DOHH2 (cell line): ENCODE results near the gene ATP5IF1.

Experiments used
- H3F3A ChIP-seq: fragments of 200-600 bp; sonication (generic), shearing (Covaris generic); 2 replicates; pipeline ENCODE4 v1.6.0; 2016; ENCODE audit warnings: antibody characterized with exemption, mild to moderate bottlenecking; ENCODE audit not compliant: control insufficient read depth, insufficient read depth
- H3K27ac ChIP-seq: fragments of 200-600 bp; sonication (generic); 2 replicates; pipeline ENCODE4 v1.5.1; 2014; ENCODE audit warnings: low read depth, mild to moderate bottlenecking, low read length, moderate library complexity
- H3K27me3 ChIP-seq: fragments of 200-600 bp; sonication (generic); 2 replicates; pipeline ENCODE4 v1.6.1; 2014; ENCODE audit warnings: mild to moderate bottlenecking, low read length, mixed read lengths; ENCODE audit not compliant: control insufficient read depth
- H3K36me3 ChIP-seq: fragments of 200-600 bp; sonication (generic); 2 replicates; pipeline ENCODE4 v1.6.1; 2014; ENCODE audit warnings: mild to moderate bottlenecking, low read length, moderate library complexity, mixed read lengths; ENCODE audit not compliant: control insufficient read depth
- H3K4me1 ChIP-seq: fragments of 200-600 bp; sonication (generic); 2 replicates; pipeline ENCODE4 v1.6.1; 2014; ENCODE audit warnings: mild to moderate bottlenecking, low read length, mixed read lengths; ENCODE audit not compliant: control insufficient read depth
- H3K4me2 ChIP-seq: fragments of 200-600 bp; sonication (generic); 2 replicates; pipeline ENCODE4 v1.6.0; 2014; ENCODE audit warnings: mild to moderate bottlenecking, low read length, moderate library complexity
- H3K4me3 ChIP-seq: fragments of 200-600 bp; sonication (generic); 2 replicates; pipeline ENCODE4 v1.5.1; 2014; ENCODE audit warnings: mild to moderate bottlenecking, low read length, mixed read lengths
- H3K79me2 ChIP-seq: fragments of 200-600 bp; sonication (generic); 2 replicates; pipeline ENCODE4 v1.6.1; 2014; ENCODE audit warnings: mild to moderate bottlenecking, low read length, mixed read lengths; ENCODE audit not compliant: control insufficient read depth
- H3K9me2 ChIP-seq: fragments of 200-600 bp; sonication (generic); replicated peaks from 2 replicates; pipeline ENCODE4 v1.6.1; 2014; ENCODE audit warnings: mild to moderate bottlenecking, low read length, mixed read lengths; ENCODE audit not compliant: control insufficient read depth
- H3K9me3 ChIP-seq: fragments of 200-600 bp; sonication (generic); 2 replicates; pipeline ENCODE4 v1.6.1; 2014; ENCODE audit warnings: antibody characterized with exemption, low read length, mixed read lengths; ENCODE audit not compliant: control insufficient read depth, insufficient read depth
- H4K20me1 ChIP-seq: fragments of 200-600 bp; sonication (generic); 2 replicates; pipeline ENCODE4 v1.6.0; 2014; ENCODE audit warnings: low read depth, mild to moderate bottlenecking, antibody characterized with exemption, low read length, moderate library complexity; ENCODE audit not compliant: control insufficient read depth, insufficient read depth
- EZH2phosphoT487 ChIP-seq: fragments of 200-600 bp; sonication (generic); IDR thresholded peaks from 2 replicates; pipeline ENCODE4 v1.6.1; 2017; ENCODE audit warnings: borderline replicate concordance, mild to moderate bottlenecking, antibody characterized with exemption, low read length, moderate library complexity, mixed read lengths
- TF ChIP-seq, protein P1 (sequence below): fragments of 200-600 bp; sonication (generic); IDR thresholded peaks from one replicate; pipeline ENCODE4 v1.5.1; 2014; ENCODE audit warnings: antibody characterized with exemption, mild to moderate bottlenecking, low read depth, low read length; ENCODE audit not compliant: poor library complexity, severe bottlenecking

The ATP5IF1 gene

DNA sequence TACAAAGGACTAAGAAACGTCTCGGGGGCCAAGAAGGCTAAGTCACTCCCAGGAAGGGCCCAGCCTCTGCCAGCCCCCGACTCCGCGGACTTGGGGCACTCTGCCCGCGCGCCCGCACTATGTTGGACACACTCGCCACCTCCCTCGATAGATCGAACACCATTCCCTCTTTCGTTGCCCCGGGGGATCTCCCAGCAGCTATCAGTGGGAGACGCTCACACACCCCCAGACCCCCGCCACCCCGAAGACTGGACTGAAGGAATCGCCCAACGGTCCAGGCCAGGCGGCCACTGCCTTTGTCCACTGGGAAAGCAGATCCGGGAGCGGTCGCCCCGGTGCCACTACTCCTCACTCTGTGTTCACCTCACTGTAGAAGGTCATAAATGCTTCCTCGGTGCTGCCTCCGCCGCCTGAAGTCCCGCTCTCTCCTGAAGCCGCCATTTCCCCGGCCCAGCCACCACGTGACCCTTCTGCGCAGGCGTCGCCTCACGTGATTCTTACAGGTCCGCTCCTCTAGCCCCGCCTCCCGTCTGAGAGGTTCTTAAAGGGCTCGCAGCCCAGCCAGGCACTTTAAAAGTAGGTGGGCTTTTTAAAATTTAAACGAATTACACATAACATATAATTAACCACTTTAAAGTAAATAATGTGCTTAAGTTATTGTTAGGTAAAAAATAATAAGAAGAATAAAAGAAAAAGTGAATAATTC is 3.2 kb upstream of the ATP5IF1 start, which contains the start of gene DNAJC8:
Gene DNAJC8, minus strand, starts transcription at position 472 of the 706 bp plus-strand sequence. Its CDS starts 31 bp downstream, at position 441.
- peaks cover 49% of the 10 kb centered on the region for H3K4me1 ChIP-seq
- H3K4me3 ChIP-seq = peak within 1 kb of the TSS; percentile 97
- no peaks in the 10 kb centered on the region for H3K9me2 ChIP-seq
- peaks cover 52% of the 10 kb centered on the region for H3K36me3 ChIP-seq
- H4K20me1 ChIP-seq = no peaks in the 10 kb centered on the region; the same call in 1 of the 2 replicates
- H3K9me3 ChIP-seq = no peaks in the 10 kb centered on the region
- no peaks in the 10 kb centered on the region for H3K27me3 ChIP-seq
- peak within 1 kb of the TSS; percentile 45 for H3K27ac ChIP-seq
- H3K79me2 ChIP-seq = peaks cover 70% of the 10 kb centered on the region
- TF ChIP-seq, protein P1, sequence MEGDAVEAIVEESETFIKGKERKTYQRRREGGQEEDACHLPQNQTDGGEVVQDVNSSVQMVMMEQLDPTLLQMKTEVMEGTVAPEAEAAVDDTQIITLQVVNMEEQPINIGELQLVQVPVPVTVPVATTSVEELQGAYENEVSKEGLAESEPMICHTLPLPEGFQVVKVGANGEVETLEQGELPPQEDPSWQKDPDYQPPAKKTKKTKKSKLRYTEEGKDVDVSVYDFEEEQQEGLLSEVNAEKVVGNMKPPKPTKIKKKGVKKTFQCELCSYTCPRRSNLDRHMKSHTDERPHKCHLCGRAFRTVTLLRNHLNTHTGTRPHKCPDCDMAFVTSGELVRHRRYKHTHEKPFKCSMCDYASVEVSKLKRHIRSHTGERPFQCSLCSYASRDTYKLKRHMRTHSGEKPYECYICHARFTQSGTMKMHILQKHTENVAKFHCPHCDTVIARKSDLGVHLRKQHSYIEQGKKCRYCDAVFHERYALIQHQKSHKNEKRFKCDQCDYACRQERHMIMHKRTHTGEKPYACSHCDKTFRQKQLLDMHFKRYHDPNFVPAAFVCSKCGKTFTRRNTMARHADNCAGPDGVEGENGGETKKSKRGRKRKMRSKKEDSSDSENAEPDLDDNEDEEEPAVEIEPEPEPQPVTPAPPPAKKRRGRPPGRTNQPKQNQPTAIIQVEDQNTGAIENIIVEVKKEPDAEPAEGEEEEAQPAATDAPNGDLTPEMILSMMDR = no peak
- no peak for TF ChIP-seq EZH2phosphoT487
- peaks cover 15% of the 10 kb centered on the region for H3F3A ChIP-seq
- H3K4me2 ChIP-seq = peak within 1 kb of the TSS; percentile 83

- Histone ChIP-seq H3K79me2 (peaks cover 75% of the 10 kb centered on the region), H3K4me3 (peak overlapping the region; percentile 97; the same call in 1 of the 2 replicates), H4K20me1 (no peaks in the 10 kb centered on the region; the same call in 1 of the 2 replicates), H3K9me2 (no peaks in the 10 kb centered on the region), H3K4me2 (peak overlapping the region; percentile 37), H3K27me3 (no peaks in the 10 kb centered on the region), H3K9me3 (no peaks in the 10 kb centered on the region), H3K27ac (no peak overlapping the region), H3K4me1 (peaks cover 54% of the 10 kb centered on the region), H3F3A (peaks cover 19% of the 10 kb centered on the region), H3K36me3 (peaks cover 53% of the 10 kb centered on the region)
- TF ChIP-seq, protein P1 = no peak
- no peak for TF ChIP-seq EZH2phosphoT487
These were observed 2.7 kb upstream of the ATP5IF1 start for GRCh38 chr1:28233264-28233606.

GRCh38 chr1:28236656-28237322 is 865 bp downstream of the ATP5IF1 start:
- no peaks in the 10 kb centered on the region for H3K9me3 ChIP-seq
- H4K20me1 ChIP-seq = no peaks in the 10 kb centered on the region; the same call in 1 of the 2 replicates
- TF ChIP-seq, protein P1 = no peak
- no peak for TF ChIP-seq EZH2phosphoT487
- H3F3A ChIP-seq = peaks cover 45% of the 10 kb centered on the region
- H3K4me1 ChIP-seq = peaks cover 76% of the 10 kb centered on the region
- peaks cover 48% of the 10 kb centered on the region for H3K79me2 ChIP-seq
- H3K36me3 ChIP-seq = peaks cover 49% of the 10 kb centered on the region
- peak overlapping the region; percentile 98 for H3K4me2 ChIP-seq
- no peaks in the 10 kb centered on the region for H3K9me2 ChIP-seq
- peak overlapping the region; percentile 96 for H3K4me3 ChIP-seq
- H3K27ac ChIP-seq = peak overlapping the region; percentile 72
- no peaks in the 10 kb centered on the region for H3K27me3 ChIP-seq
